ENCODE measurements around the gene MAT2A. TPM values are rescaled to one million over a fixed set of nuclear protein-coding genes. Genes with fewer than 3 reads are reported as not detected.

MAT2A gene
- total and polyA plus RNA-seq, 2 donors (not counting 1 experiment from before 2014, with no cell fraction given) = 133 to 177 TPM

DNA sequence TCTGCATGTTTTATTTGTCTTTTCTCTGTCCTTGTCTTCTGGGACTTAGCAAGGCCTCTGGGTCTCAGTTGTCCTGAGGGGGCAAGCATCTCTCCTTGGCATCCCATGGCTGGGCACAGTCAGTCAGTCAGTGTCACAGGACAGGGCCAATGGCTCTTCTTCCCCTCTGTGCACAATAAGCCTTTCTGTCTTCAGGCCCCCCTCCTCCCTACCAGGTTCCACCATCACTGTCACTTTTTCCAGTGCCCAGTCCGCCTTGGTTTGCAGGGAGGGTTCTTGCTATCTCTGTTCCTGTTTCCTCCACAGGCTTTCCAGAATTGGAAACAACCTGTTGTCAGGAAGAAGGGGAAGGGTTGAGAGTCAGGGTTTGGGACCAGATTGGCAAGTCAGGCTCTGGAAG, 43.5 kb downstream of the MAT2A start:
- TF ChIP-seq, protein P1, sequence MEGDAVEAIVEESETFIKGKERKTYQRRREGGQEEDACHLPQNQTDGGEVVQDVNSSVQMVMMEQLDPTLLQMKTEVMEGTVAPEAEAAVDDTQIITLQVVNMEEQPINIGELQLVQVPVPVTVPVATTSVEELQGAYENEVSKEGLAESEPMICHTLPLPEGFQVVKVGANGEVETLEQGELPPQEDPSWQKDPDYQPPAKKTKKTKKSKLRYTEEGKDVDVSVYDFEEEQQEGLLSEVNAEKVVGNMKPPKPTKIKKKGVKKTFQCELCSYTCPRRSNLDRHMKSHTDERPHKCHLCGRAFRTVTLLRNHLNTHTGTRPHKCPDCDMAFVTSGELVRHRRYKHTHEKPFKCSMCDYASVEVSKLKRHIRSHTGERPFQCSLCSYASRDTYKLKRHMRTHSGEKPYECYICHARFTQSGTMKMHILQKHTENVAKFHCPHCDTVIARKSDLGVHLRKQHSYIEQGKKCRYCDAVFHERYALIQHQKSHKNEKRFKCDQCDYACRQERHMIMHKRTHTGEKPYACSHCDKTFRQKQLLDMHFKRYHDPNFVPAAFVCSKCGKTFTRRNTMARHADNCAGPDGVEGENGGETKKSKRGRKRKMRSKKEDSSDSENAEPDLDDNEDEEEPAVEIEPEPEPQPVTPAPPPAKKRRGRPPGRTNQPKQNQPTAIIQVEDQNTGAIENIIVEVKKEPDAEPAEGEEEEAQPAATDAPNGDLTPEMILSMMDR (IDR thresholded peaks at IDR 0.05) = no peak
- no peak for TF ChIP-seq EZH2 (IDR thresholded peaks at IDR 0.05; ENCODE audit: borderline replicate concordance, insufficient read depth, low read depth, low read length, poor library complexity, severe bottlenecking)
- no CpG with 5 or more reads among the region's 1 CpG for whole genome bisulfite sequencing (ENCODE audit: insufficient coverage)

DNA sequence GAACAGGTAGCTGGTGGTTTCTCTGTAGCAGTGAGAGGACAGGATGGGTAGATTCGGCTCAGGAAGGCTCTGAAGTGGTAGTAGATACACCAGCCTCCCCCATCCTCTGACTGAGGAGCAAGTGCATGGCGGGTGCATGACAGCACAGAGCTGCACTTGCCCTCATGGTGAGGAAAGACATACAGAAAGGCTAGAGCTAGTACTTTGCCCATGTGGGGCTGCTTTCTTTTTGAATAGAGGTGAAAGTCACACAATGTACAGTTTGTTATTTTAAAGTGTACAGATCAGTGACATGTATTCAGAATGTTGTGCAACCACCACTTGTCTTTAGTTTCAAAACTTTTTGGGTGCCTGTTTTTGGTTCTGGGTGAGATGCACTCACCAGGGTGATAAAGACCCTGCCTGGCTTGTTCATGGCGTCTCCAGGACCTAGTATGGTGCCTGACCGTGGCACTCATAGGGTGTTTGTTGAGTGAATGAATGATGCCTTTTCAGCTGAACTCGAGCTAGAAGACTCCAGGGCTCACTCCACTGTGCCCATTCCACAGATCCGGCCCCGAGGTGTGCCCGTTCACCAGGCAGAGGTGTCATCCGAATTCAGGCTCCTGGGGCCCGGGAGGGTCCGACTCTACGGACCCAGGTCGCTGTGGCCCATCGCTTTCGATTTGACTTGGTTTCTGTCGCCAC, 44.8 kb downstream of the MAT2A start:
- ATAC-seq (ENCODE audit: low read depth) (no peak), DNase-seq (no peak)
- Histone ChIP-seq H4K20me1 (ENCODE audit: control insufficient read depth, insufficient read depth, low read length, poor library complexity, severe bottlenecking) (peaks cover 7% of the 10 kb centered on the region), H3K79me2 (ENCODE audit: control insufficient read depth, insufficient read depth, low read length) (peaks cover 37% of the 10 kb centered on the region), H3K4me1 (ENCODE audit: control insufficient read depth in 2 of 2, insufficient read depth in 2 of 2, low read length in 2 of 2) (peaks cover 37 to 54% of the 10 kb centered on the region in 2 donors), H3K9ac (ENCODE audit: low read length) (peak overlapping the region; percentile 68), H3K4me2 (replicated peaks; ENCODE audit: low read depth, low read length, poor library complexity, severe bottlenecking) (peak overlapping the region; percentile 89), H3K36me3 (replicated peaks in 1 of 2; ENCODE audit: control extremely low read depth in 1 of 2, control insufficient read depth in 1 of 2, extremely low read depth in 1 of 2, insufficient read depth in 2 of 2, low read length in 1 of 2) (peaks cover 0 to 23% of the 10 kb centered on the region in 2 experiments), H3K4me3 (ENCODE audit: control extremely low read depth in 1 of 5, extremely low read depth in 1 of 5, insufficient read depth in 1 of 5, low read depth in 2 of 5, low read length in 4 of 5) (peak overlapping the region in 4 of 5 experiments; percentile 51 to 70 (median 64)), H3K27ac (ENCODE audit: low read length in 2 of 2) (peak overlapping the region in 1 of 2 donors; percentile 64), H2AFZ (ENCODE audit: insufficient read depth, low read depth, low read length, poor library complexity, severe bottlenecking) (peak overlapping the region; percentile 80), H3K9me3 (ENCODE audit: control extremely low read depth in 1 of 3, control insufficient read depth in 2 of 3, insufficient read depth in 1 of 3, low read length in 2 of 3) (no peaks in the 10 kb centered on the region), H3K27me3 (replicated peaks in 1 of 4; ENCODE audit: control extremely low read depth in 1 of 4, control insufficient read depth in 3 of 4, insufficient read depth in 4 of 4, low read length in 3 of 4) (no peaks in the 10 kb centered on the region)
- Mint-ChIP-seq H3K9me3 (ENCODE audit: insufficient read depth) (no peaks in the 10 kb centered on the region), H3K27ac (peak overlapping the region; percentile 81), H3K27me3 (no peaks in the 10 kb centered on the region), H3K4me1 (peaks cover 57% of the 10 kb centered on the region), H3K4me3 (peak overlapping the region; percentile 90)
- POLR2A ChIA-PET = interaction anchor here (1.4 to 1.9 kb wide), 3 partner anchors 12 to 22 kb away, joined by 3 to 15 read pairs (median 8); partner anchors contain the start of genes GGCX and RNF181
- TF ChIP-seq, protein P1 (IDR thresholded peaks at IDR 0.05) = no peak
- TF ChIP-seq EZH2 (IDR thresholded peaks at IDR 0.05; ENCODE audit: borderline replicate concordance, insufficient read depth, low read depth, low read length, poor library complexity, severe bottlenecking) = no peak
- CTCF ChIA-PET = interaction anchor here (2.5 kb wide), 1 partner anchor 12 kb away, joined by 11 read pairs; the partner anchor contains the start of gene RNF181
- 18% methylated on average over 14 of the region's 16 CpGs for WGBS (ENCODE audit: insufficient coverage)
- intact Hi-C loops (cut with micrococcal nuclease) = loop anchor here (1.0 kb wide), 1 partner anchor 46 kb away; no protein-coding TSS in a partner anchor

More for the DNA sequence above, 43.5 kb downstream of the MAT2A start:
- POLR2A ChIA-PET = interaction anchor here (1.4 to 1.5 kb wide), 2 partner anchors 13 to 21 kb away, joined by 3 to 15 read pairs; partner anchors contain the start of genes GGCX and RNF181
- no peaks in the 10 kb centered on the region for H3K9me3 Mint-ChIP-seq (ENCODE audit: insufficient read depth)
- H3K4me1 Mint-ChIP-seq = peaks cover 61% of the 10 kb centered on the region
- no peaks in the 10 kb centered on the region for H3K9me3 ChIP-seq (ENCODE audit: control extremely low read depth in 1 of 3, control insufficient read depth in 2 of 3, insufficient read depth in 1 of 3, low read length in 2 of 3)
- ATAC-seq (ENCODE audit: low read depth) (no peak), DNase-seq (no peak)
- H3K9ac ChIP-seq (ENCODE audit: low read length) = no peak overlapping the region
- CTCF ChIA-PET = no interaction called here
- intact Hi-C loops (cut with micrococcal nuclease) = no loop called here
- no peak overlapping the region for H2AFZ ChIP-seq (ENCODE audit: insufficient read depth, low read depth, low read length, poor library complexity, severe bottlenecking)
- H3K4me3 ChIP-seq (ENCODE audit: control extremely low read depth in 1 of 5, extremely low read depth in 1 of 5, insufficient read depth in 1 of 5, low read depth in 2 of 5, low read length in 4 of 5) = no peak overlapping the region
- H3K27ac Mint-ChIP-seq = peak overlapping the region; percentile 46
- H3K27ac ChIP-seq (ENCODE audit: low read length in 2 of 2) = no peak overlapping the region
- H3K27me3 Mint-ChIP-seq = no peaks in the 10 kb centered on the region
- H4K20me1 ChIP-seq (ENCODE audit: control insufficient read depth, insufficient read depth, low read length, poor library complexity, severe bottlenecking) = peaks cover 7% of the 10 kb centered on the region
- H3K79me2 ChIP-seq (ENCODE audit: control insufficient read depth, insufficient read depth, low read length) = peaks cover 50% of the 10 kb centered on the region
- H3K4me1 ChIP-seq (ENCODE audit: control insufficient read depth in 2 of 2, insufficient read depth in 2 of 2, low read length in 2 of 2) = peaks cover 37 to 57% of the 10 kb centered on the region in 2 donors
- H3K4me3 Mint-ChIP-seq = peak overlapping the region; percentile 71
- H3K4me2 ChIP-seq (replicated peaks; ENCODE audit: low read depth, low read length, poor library complexity, severe bottlenecking) = no peak overlapping the region
- no peaks in the 10 kb centered on the region for H3K27me3 ChIP-seq (replicated peaks in 1 of 4; ENCODE audit: control extremely low read depth in 1 of 4, control insufficient read depth in 3 of 4, insufficient read depth in 4 of 4, low read length in 3 of 4)
- H3K36me3 ChIP-seq (replicated peaks in 1 of 2; ENCODE audit: control extremely low read depth in 1 of 2, control insufficient read depth in 1 of 2, extremely low read depth in 1 of 2, insufficient read depth in 2 of 2, low read length in 1 of 2) = peaks cover 0 to 23% of the 10 kb centered on the region in 2 experiments

Data from B cell (primary cell).